Loucy (cell line): ENCODE results near the gene SERTAD1.

Source experiments
- H2AFZ ChIP-seq: fragments of 200-600 bp; sonication (generic); 2 replicates; pipeline ENCODE4 v1.6.0; 2016; ENCODE audit warnings: antibody characterized with exemption, mild to moderate bottlenecking, low read length, moderate library complexity
- H3F3A ChIP-seq: fragments of 200-600 bp; 2 replicates; pipeline ENCODE4 v1.6.0; 2016; ENCODE audit warnings: antibody characterized with exemption, low read depth, mild to moderate bottlenecking
- H3K27me3 ChIP-seq: fragments of 200-600 bp; sonication (generic); 2 replicates; pipeline ENCODE4 v1.6.1; 2014; ENCODE audit warnings: low read length, mild to moderate bottlenecking; ENCODE audit not compliant: insufficient read depth, poor library complexity, severe bottlenecking
- H3K36me3 ChIP-seq: fragments of 200-600 bp; sonication (generic); 2 replicates; pipeline ENCODE4 v1.6.1; 2016; ENCODE audit warnings: low read length; ENCODE audit not compliant: insufficient read depth
- H3K4me1 ChIP-seq: fragments of 200-600 bp; sonication (generic); 2 replicates; pipeline ENCODE4 v1.5.1; 2014; ENCODE audit warnings: low read length, mild to moderate bottlenecking; ENCODE audit not compliant: insufficient read depth, poor library complexity, severe bottlenecking
- H3K4me2 ChIP-seq: fragments of 200-600 bp; sonication (generic); 2 replicates; pipeline ENCODE4 v1.6.0; 2014; ENCODE audit warnings: antibody characterized with exemption, low read length, low read depth, mild to moderate bottlenecking; ENCODE audit not compliant: poor library complexity, severe bottlenecking
- H3K4me3 ChIP-seq: fragments of 200-600 bp; sonication (generic); 2 replicates; pipeline ENCODE4 v1.5.1; 2014; ENCODE audit warnings: low read length, mild to moderate bottlenecking, mixed read lengths; ENCODE audit not compliant: poor library complexity, severe bottlenecking
- H3K79me2 ChIP-seq: fragments of 200-600 bp; sonication (generic); 2 replicates; pipeline ENCODE4 v1.6.1; 2014; ENCODE audit warnings: low read length; ENCODE audit not compliant: insufficient read depth
- H3K9ac ChIP-seq: fragments of 200-600 bp; sonication (generic); 2 replicates; pipeline ENCODE4 v1.6.0; 2014; ENCODE audit warnings: mild to moderate bottlenecking, low read depth, low read length, moderate library complexity; ENCODE audit not compliant: poor library complexity, severe bottlenecking
- H3K9me2 ChIP-seq: fragments of 200-600 bp; sonication (generic); replicated peaks from 2 replicates; pipeline ENCODE4 v1.6.1; 2016; ENCODE audit warnings: low read depth, low read length, mixed read lengths
- H3K9me3 ChIP-seq: fragments of 200-600 bp; sonication (generic); 2 replicates; pipeline ENCODE4 v1.6.1; 2014; ENCODE audit warnings: mild to moderate bottlenecking, antibody characterized with exemption, low read length, low read depth; ENCODE audit not compliant: insufficient read depth
- H4K20me1 ChIP-seq: fragments of 200-600 bp; sonication (generic); 2 replicates; pipeline ENCODE4 v1.6.0; 2014; ENCODE audit warnings: antibody characterized with exemption, low read length, mild to moderate bottlenecking; ENCODE audit not compliant: insufficient read depth, poor library complexity, severe bottlenecking
- EZH2phosphoT487 ChIP-seq: fragments of 200-600 bp; IDR thresholded peaks from 2 replicates; pipeline ENCODE4 v1.6.1; 2018; ENCODE audit warnings: antibody characterized with exemption, mild to moderate bottlenecking, moderate library complexity, borderline replicate concordance
- TF ChIP-seq, protein P1 (sequence below): fragments of 200-600 bp; sonication (generic); conservative IDR thresholded peaks from 2 replicates; pipeline ENCODE4 v1.5.1; 2014; ENCODE audit warnings: mild to moderate bottlenecking, antibody characterized with exemption, low read length

Gene SERTAD1, protein sequence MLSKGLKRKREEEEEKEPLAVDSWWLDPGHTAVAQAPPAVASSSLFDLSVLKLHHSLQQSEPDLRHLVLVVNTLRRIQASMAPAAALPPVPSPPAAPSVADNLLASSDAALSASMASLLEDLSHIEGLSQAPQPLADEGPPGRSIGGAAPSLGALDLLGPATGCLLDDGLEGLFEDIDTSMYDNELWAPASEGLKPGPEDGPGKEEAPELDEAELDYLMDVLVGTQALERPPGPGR

DNA sequence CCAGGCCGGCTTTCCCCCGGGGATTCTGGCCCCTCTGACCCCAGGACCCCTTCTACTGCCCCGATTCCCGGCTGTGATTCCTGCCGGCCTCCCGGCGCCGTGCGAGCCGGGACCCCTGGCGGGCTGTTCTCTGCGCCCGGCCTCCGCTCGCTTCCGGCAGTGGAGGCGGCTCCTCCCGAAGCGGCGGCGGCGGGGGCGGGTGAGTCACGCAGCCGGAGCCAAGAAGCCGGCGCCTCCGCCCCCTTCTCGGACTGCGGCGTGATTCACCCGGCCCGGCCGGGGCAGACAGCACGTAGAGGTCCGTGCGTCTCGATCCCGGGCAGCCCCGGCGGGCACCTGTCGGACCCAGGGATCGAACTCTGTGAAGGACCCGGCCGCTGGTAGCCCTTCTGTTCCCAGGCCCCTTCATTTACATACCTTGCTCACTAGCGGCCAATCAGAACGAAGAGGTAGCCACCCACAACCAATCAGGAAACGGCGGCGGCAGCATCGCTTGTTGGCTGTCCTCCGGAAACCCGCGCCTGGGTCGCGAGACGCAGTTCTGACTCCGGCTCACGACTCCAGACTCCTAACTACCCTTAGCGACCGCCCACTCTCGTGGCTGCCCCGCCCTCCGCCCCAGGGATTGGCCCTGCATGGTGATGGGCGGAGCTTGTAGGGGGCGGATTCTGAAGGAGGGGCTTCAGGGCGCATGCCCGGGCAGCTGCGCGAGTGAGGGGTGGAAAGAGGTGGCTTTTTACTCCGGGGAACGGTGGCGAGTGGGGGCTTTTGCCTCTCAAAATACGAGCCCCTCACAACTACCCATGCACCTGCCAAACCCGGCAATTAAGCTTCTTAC, at the start of gene SERTAD1:
Gene SERTAD1 (minus strand): TSS at position 543 of the 838 bp plus-strand sequence. CDS start 2,446 bp downstream, outside the sequence.
- no peaks in the 10 kb centered on the region for H3K36me3 ChIP-seq
- no peaks in the 10 kb centered on the region for H3K27me3 ChIP-seq
- no peaks in the 10 kb centered on the region for H3K9me3 ChIP-seq
- peaks cover 16% of the 10 kb centered on the region for H3K4me1 ChIP-seq
- peak within 1 kb of the TSS; percentile 88 for H3K4me3 ChIP-seq
- H3K9ac ChIP-seq, result peak within 1 kb of the TSS; percentile 86
- H3K79me2 ChIP-seq, result peaks cover 7% of the 10 kb centered on the region; the same call in 1 of the 2 replicates
- H3F3A ChIP-seq, result no peaks in the 10 kb centered on the region
- peak within 1 kb of the TSS; percentile 99 for H3K4me2 ChIP-seq
- TF ChIP-seq EZH2phosphoT487, result no peak
- TF ChIP-seq, protein P1, sequence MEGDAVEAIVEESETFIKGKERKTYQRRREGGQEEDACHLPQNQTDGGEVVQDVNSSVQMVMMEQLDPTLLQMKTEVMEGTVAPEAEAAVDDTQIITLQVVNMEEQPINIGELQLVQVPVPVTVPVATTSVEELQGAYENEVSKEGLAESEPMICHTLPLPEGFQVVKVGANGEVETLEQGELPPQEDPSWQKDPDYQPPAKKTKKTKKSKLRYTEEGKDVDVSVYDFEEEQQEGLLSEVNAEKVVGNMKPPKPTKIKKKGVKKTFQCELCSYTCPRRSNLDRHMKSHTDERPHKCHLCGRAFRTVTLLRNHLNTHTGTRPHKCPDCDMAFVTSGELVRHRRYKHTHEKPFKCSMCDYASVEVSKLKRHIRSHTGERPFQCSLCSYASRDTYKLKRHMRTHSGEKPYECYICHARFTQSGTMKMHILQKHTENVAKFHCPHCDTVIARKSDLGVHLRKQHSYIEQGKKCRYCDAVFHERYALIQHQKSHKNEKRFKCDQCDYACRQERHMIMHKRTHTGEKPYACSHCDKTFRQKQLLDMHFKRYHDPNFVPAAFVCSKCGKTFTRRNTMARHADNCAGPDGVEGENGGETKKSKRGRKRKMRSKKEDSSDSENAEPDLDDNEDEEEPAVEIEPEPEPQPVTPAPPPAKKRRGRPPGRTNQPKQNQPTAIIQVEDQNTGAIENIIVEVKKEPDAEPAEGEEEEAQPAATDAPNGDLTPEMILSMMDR, result peak; percentile 80
- H2AFZ ChIP-seq, result peak within 1 kb of the TSS; percentile 93
- no peaks in the 10 kb centered on the region for H4K20me1 ChIP-seq
- no peaks in the 10 kb centered on the region for H3K9me2 ChIP-seq

DNA sequence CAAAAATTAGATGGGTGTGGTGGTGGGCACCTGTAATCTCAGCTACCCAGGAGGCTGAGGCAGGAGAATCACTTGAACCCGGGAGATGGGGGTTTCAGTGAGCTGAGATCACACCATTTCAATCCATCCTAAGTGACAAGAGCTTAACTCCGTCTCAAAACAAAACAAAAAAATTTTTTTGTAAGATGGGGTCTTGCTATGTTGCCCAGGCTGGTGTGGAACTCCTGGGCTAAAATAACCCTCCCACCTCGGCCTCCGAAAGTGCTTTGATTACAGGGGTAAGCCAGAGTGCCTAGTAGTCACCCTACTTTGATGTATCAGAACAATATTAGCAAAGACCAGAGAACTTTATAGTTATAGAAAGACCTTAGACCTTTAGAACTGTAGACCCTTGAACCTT, 48.9 kb upstream of the SERTAD1 start:
- H3K79me2 ChIP-seq, result no peaks in the 10 kb centered on the region
- no peaks in the 10 kb centered on the region for H3K36me3 ChIP-seq
- H3F3A ChIP-seq, result no peaks in the 10 kb centered on the region
- H3K9ac ChIP-seq, result no peak overlapping the region
- H3K4me3 ChIP-seq, result no peak overlapping the region
- no peaks in the 10 kb centered on the region for H3K9me3 ChIP-seq
- H3K27me3 ChIP-seq, result no peaks in the 10 kb centered on the region
- H3K4me1 ChIP-seq, result no peaks in the 10 kb centered on the region
- TF ChIP-seq, protein P1, result no peak
- TF ChIP-seq EZH2phosphoT487, result no peak
- no peaks in the 10 kb centered on the region for H3K9me2 ChIP-seq
- no peak overlapping the region for H3K4me2 ChIP-seq
- no peaks in the 10 kb centered on the region for H4K20me1 ChIP-seq
- H2AFZ ChIP-seq, result no peak overlapping the region

DNA sequence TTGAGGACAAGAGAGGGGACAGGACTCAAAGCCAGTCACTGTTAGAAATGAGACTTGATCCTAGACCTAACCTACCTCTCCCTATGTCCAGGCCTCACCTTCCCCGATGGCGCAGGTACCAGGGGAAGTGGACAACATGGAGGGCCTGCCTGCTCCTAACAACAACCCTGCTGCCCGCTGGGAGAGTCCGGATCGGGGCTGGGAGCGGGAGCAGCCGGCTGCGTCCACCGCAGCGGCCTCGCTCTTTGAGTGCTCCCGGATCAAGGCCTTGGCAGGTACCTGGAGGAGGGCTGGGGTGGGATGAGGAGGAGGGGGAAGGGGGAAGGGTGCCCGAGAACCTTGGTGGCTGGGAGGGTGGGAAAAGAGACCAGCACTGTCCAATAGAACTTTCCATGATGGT, 46.7 kb upstream of the SERTAD1 start:
- Histone ChIP-seq H4K20me1 (no peaks in the 10 kb centered on the region), H2AFZ (no peak overlapping the region), H3K4me2 (no peak overlapping the region), H3K79me2 (no peaks in the 10 kb centered on the region), H3K27me3 (no peaks in the 10 kb centered on the region), H3K36me3 (no peaks in the 10 kb centered on the region), H3K9me3 (no peaks in the 10 kb centered on the region), H3F3A (no peaks in the 10 kb centered on the region), H3K9ac (no peak overlapping the region), H3K4me3 (no peak overlapping the region), H3K4me1 (no peaks in the 10 kb centered on the region), H3K9me2 (no peaks in the 10 kb centered on the region)
- no peak for TF ChIP-seq EZH2phosphoT487
- TF ChIP-seq, protein P1, result no peak
